Thyroid gland (tissue), 4 donors: ENCODE data around the gene ADGRG1.

Source experiments
- CTCF ChIP-seq, 6 experiments: fragments of 200-600 bp in 3 of 6; fragments of 450-650 bp in 3 of 6; sonication (generic) in 3 of 6; IDR thresholded peaks; one replicate each; pipeline ENCODE4 v1.5.1; 2016 to 2019; ENCODE audit warnings: antibody characterized with exemption in 6 of 6, mild to moderate bottlenecking in 2 of 6, inconsistent platforms in 1 of 6, moderate library complexity in 1 of 6
- POLR2A ChIP-seq, 2 donors: fragments of 450-650 bp; IDR thresholded peaks; one replicate each; pipeline ENCODE4 v1.6.1; 2017; ENCODE audit warnings: antibody characterized with exemption in 2 of 2, mild to moderate bottlenecking in 2 of 2, moderate library complexity in 1 of 2

- TF ChIP-seq CTCF (IDR thresholded peaks at IDR 0.05) (no peak), POLR2A (IDR thresholded peaks at IDR 0.05) (no peak)
Observed at GRCh38 chr16:57621521-57622271, 6.7 kb upstream of the ADGRG1 start.
